GM23338 (cell line): ENCODE measurements around the gene PRM3. TPM values are rescaled to one million over a fixed set of nuclear protein-coding genes. Genes with fewer than 3 reads are reported as not detected.

Experiments
- ATAC-seq: fragments of 200-7000 bp; cut with Tn5 transposase; 3 replicates; pipeline ENCODE4 v1.9.1; 2020
- DNase-seq: peaks from one replicate; pipeline ENCODE4 v3.0.0-alpha.2; 2015; ENCODE audit warnings: low spot score
- H2AFZ ChIP-seq: fragments of 200-600 bp; sonication (generic); 2 replicates; pipeline ENCODE4 v1.8.0; 2016; ENCODE audit warnings: antibody characterized with exemption, mild to moderate bottlenecking, moderate library complexity
- H3F3A ChIP-seq: fragments of 200-600 bp; sonication (generic); replicated peaks from 2 replicates; pipeline ENCODE4 v1.8.0; 2017; ENCODE audit warnings: antibody characterized with exemption, mixed run types, low read depth
- H3K27ac ChIP-seq: fragments of 200-600 bp; sonication (generic); 2 replicates; pipeline ENCODE4 v1.6.1; 2016; ENCODE audit warnings: low read depth
- H3K27me3 ChIP-seq: fragments of 200-600 bp; sonication (generic); 2 replicates; pipeline ENCODE4 v1.8.0; 2016; ENCODE audit warnings: mild to moderate bottlenecking, mixed run types, moderate library complexity; ENCODE audit not compliant: insufficient read depth
- H3K36me3 ChIP-seq: fragments of 200-600 bp; sonication (generic); 2 replicates; pipeline ENCODE4 v1.8.0; 2016; ENCODE audit warnings: mild to moderate bottlenecking; ENCODE audit not compliant: insufficient read depth
- H3K4me1 ChIP-seq: fragments of 200-600 bp; sonication (generic); 2 replicates; pipeline ENCODE4 v1.8.0; 2016; ENCODE audit warnings: mild to moderate bottlenecking, moderate library complexity; ENCODE audit not compliant: insufficient read depth
- H3K4me2 ChIP-seq: fragments of 200-600 bp; sonication (generic); 2 replicates; pipeline ENCODE4 v1.7.1; 2017; ENCODE audit warnings: mixed run types
- H3K4me3 ChIP-seq: fragments of 200-600 bp; sonication (generic); 2 replicates; pipeline ENCODE4 v1.6.1; 2016; ENCODE audit warnings: mixed run types
- H3K79me2 ChIP-seq: fragments of 200-600 bp; sonication (generic); replicated peaks from 2 replicates; pipeline ENCODE4 v1.8.0; 2017; ENCODE audit warnings: mild to moderate bottlenecking; ENCODE audit not compliant: insufficient read depth
- H3K9me2 ChIP-seq: fragments of 200-600 bp; sonication (generic); 2 replicates; pipeline ENCODE4 v1.8.0; 2017; ENCODE audit not compliant: insufficient read depth
- H4K20me1 ChIP-seq: fragments of 200-600 bp; sonication (generic); replicated peaks from 2 replicates; pipeline ENCODE4 v1.8.0; 2017; ENCODE audit warnings: mild to moderate bottlenecking; ENCODE audit not compliant: insufficient read depth
- H3K27ac Mint-ChIP-seq: 2 replicates; pipeline ENCODE4 v1.8.0; 2020; ENCODE audit warnings: inconsistent platforms, mild to moderate bottlenecking, moderate library complexity, mixed read lengths
- H3K27me3 Mint-ChIP-seq: 3 replicates; pipeline ENCODE4 v1.8.0; 2022; ENCODE audit warnings: low read depth, mild to moderate bottlenecking, moderate library complexity, mixed read lengths, inconsistent platforms; ENCODE audit not compliant: insufficient read depth, poor library complexity
- H3K36me3 Mint-ChIP-seq: 3 replicates; pipeline ENCODE4 v1.8.0; 2021; ENCODE audit warnings: low read depth, mild to moderate bottlenecking, inconsistent platforms, moderate library complexity, mixed read lengths
- H3K4me1 Mint-ChIP-seq: 3 replicates; pipeline ENCODE4 v1.8.0; 2020; ENCODE audit warnings: mild to moderate bottlenecking, inconsistent platforms, mixed read lengths
- H3K4me3 Mint-ChIP-seq: 3 replicates; pipeline ENCODE4 v1.8.0; 2021; ENCODE audit warnings: moderate library complexity, mild to moderate bottlenecking, inconsistent platforms, mixed read lengths
- H3K9me3 Mint-ChIP-seq: 3 replicates; pipeline ENCODE4 v1.8.0; 2020; ENCODE audit warnings: moderate library complexity, mild to moderate bottlenecking, inconsistent platforms, mixed read lengths
- CREB1 ChIP-seq: fragments of 250-450 bp; sonication (Bioruptor Pico); IDR thresholded peaks from 2 replicates; pipeline ENCODE4 v1.5.0; 2020; ENCODE audit warnings: low read depth, mild to moderate bottlenecking, moderate library complexity
- EZH2 ChIP-seq: fragments of 200-600 bp; sonication (generic); IDR thresholded peaks from one replicate; pipeline ENCODE4 v1.8.0; 2017; ENCODE audit warnings: antibody characterized with exemption, mild to moderate bottlenecking, low read depth; ENCODE audit not compliant: unreplicated experiment
- EZH2phosphoT487 ChIP-seq: fragments of 200-600 bp; sonication (generic); IDR thresholded peaks from one replicate; pipeline ENCODE4 v1.8.1; 2018; ENCODE audit warnings: antibody characterized with exemption; ENCODE audit not compliant: unreplicated experiment
- JUNB ChIP-seq: IDR thresholded peaks from one replicate; pipeline ENCODE4 v1.6.1; 2016; ENCODE audit warnings: antibody characterized with exemption; ENCODE audit not compliant: unreplicated experiment
- NANOG ChIP-seq: IDR thresholded peaks from 2 replicates; pipeline ENCODE4 v1.6.1; 2016; ENCODE audit warnings: antibody characterized with exemption, borderline replicate concordance
- ZNF114 ChIP-seq: fragments of 250-450 bp; sonication (Bioruptor Pico); IDR thresholded peaks from 2 replicates; pipeline ENCODE4 v1.5.0; 2020; ENCODE audit warnings: mild to moderate bottlenecking, moderate library complexity
- polyA plus RNA-seq: library from polyadenylated mRNA; unstranded; fragments of >200 nt; fragmentation: Nextera tagmentation; extraction: Ambion mirVana; gene quantifications from 2 replicates; pipeline ENCODE4 v1.2.1, GENCODE V29; 2016
- total RNA-seq: library from RNA; depleted of rRNA; stranded (reverse); fragments of >200 nt; shearing (Covaris generic); gene quantifications from 2 replicates; pipeline ENCODE4 v1.2.3, GENCODE V29; 2014
- TF ChIP-seq, protein P1 (sequence below): fragments of 250-450 bp; sonication (Bioruptor Pico); IDR thresholded peaks from 2 replicates; pipeline ENCODE4 v1.5.0; 2020; ENCODE audit warnings: mild to moderate bottlenecking, moderate library complexity
- TF ChIP-seq, protein P2 (sequence below), 2 experiments: fragments of 200-600 bp in 1 of 2; sonication (generic) in 1 of 2; conservative IDR thresholded peaks; 2 replicates each; pipeline versions ENCODE4 v1.5.1 to v1.6.1; 2016 to 2017; ENCODE audit warnings: antibody characterized with exemption in 2 of 2, low read depth in 2 of 2, mild to moderate bottlenecking in 2 of 2, moderate library complexity in 1 of 2
- TF ChIP-seq, protein P3 (sequence below): IDR thresholded peaks from one replicate; pipeline ENCODE4 v1.6.1; 2018; ENCODE audit warnings: antibody characterized with exemption; ENCODE audit not compliant: unreplicated experiment

PRM3 gene
- total and polyA plus RNA-seq, 2 experiments from 2014 or later: not detected

DNA sequence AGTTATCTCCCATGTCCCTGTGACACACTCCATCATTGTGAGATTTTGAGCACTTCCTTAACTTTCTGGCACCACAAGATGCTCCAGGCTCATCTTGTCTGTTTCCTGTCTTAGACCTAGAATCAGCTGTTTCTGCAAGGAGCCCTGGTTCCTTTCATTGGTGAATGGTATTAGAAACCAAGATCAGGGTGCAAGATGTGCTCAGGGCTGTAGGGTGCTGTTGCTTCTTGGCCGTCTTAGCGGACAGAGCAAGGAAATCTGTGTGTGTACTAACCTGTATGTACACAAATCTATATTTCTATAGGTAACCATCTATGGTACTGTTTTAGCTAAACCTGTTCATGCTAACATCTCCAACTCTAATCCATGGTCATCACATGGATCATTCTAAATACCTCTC, 15.8 kb upstream of the PRM3 start:
- Histone ChIP-seq H3K4me3 (no peak overlapping the region), H3K4me1 (peaks cover 4% of the 10 kb centered on the region; the same call in 1 of the 2 replicates), H3K4me2 (no peak overlapping the region), H3K79me2 (no peaks in the 10 kb centered on the region), H2AFZ (peak overlapping the region; percentile 78; the same call in 1 of the 2 replicates), H3K27ac (no peak overlapping the region), H3K9me2 (no peaks in the 10 kb centered on the region), H4K20me1 (no peaks in the 10 kb centered on the region), H3F3A (0 out of 2 replicates have a peak, but pooled peaks cover 2% of the 10 kb centered on the region), H3K27me3 (no peaks in the 10 kb centered on the region), H3K36me3 (no peaks in the 10 kb centered on the region)
- H3K36me3 Mint-ChIP-seq: no peaks in the 10 kb centered on the region
- peaks cover 14% of the 10 kb centered on the region for H3K4me1 Mint-ChIP-seq
- no peak for TF ChIP-seq CREB1 (CRISPR knock-in tag)
- no peak for TF ChIP-seq NANOG
- TF ChIP-seq EZH2phosphoT487: no peak
- TF ChIP-seq JUNB: no peak
- peaks cover 6% of the 10 kb centered on the region for H3K27me3 Mint-ChIP-seq
- no peak overlapping the region for H3K27ac Mint-ChIP-seq
- H3K4me3 Mint-ChIP-seq: no peak overlapping the region
- H3K9me3 Mint-ChIP-seq: no peaks in the 10 kb centered on the region
- DNase-seq (no peak), ATAC-seq (no peak)

DNA sequence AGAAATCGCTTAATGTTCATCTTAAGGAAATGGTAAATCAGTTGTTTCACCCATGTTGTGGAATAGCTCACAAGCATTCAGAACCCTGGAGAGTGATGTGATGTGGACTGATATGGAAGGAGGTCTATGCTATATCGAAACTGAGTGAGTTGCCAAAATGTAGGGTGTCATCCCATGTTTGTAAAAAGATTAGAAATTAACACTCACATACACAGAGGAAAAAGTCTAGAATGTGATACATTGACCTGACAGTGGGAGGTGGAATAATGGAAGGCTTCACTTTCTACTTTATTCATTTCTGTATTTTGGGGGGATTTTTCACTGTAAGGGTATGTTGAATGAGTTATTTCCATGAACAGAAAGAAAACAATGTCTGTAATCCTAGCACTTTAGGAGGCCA, 12.4 kb upstream of the PRM3 start:
- Histone ChIP-seq H3K27me3 (no peaks in the 10 kb centered on the region), H3K4me1 (peaks cover 4% of the 10 kb centered on the region; the same call in 1 of the 2 replicates), H3K4me2 (no peak overlapping the region), H3K36me3 (no peaks in the 10 kb centered on the region), H3K4me3 (no peak overlapping the region), H2AFZ (no peak overlapping the region), H3K9me2 (no peaks in the 10 kb centered on the region), H4K20me1 (no peaks in the 10 kb centered on the region), H3K27ac (no peak overlapping the region), H3K79me2 (no peaks in the 10 kb centered on the region), H3F3A (0 out of 2 replicates have a peak, but pooled peaks cover 4% of the 10 kb centered on the region)
- Mint-ChIP-seq H3K4me3 (no peak overlapping the region), H3K4me1 (peaks cover 10% of the 10 kb centered on the region), H3K9me3 (no peaks in the 10 kb centered on the region), H3K27me3 (peaks cover 8% of the 10 kb centered on the region), H3K27ac (no peak overlapping the region), H3K36me3 (no peaks in the 10 kb centered on the region)
- ATAC-seq (no peak), DNase-seq (no peak)
- TF ChIP-seq ZNF114 (CRISPR knock-in tag) (no peak), JUNB (no peak), EZH2 (no peak)
- TF ChIP-seq, protein P1, sequence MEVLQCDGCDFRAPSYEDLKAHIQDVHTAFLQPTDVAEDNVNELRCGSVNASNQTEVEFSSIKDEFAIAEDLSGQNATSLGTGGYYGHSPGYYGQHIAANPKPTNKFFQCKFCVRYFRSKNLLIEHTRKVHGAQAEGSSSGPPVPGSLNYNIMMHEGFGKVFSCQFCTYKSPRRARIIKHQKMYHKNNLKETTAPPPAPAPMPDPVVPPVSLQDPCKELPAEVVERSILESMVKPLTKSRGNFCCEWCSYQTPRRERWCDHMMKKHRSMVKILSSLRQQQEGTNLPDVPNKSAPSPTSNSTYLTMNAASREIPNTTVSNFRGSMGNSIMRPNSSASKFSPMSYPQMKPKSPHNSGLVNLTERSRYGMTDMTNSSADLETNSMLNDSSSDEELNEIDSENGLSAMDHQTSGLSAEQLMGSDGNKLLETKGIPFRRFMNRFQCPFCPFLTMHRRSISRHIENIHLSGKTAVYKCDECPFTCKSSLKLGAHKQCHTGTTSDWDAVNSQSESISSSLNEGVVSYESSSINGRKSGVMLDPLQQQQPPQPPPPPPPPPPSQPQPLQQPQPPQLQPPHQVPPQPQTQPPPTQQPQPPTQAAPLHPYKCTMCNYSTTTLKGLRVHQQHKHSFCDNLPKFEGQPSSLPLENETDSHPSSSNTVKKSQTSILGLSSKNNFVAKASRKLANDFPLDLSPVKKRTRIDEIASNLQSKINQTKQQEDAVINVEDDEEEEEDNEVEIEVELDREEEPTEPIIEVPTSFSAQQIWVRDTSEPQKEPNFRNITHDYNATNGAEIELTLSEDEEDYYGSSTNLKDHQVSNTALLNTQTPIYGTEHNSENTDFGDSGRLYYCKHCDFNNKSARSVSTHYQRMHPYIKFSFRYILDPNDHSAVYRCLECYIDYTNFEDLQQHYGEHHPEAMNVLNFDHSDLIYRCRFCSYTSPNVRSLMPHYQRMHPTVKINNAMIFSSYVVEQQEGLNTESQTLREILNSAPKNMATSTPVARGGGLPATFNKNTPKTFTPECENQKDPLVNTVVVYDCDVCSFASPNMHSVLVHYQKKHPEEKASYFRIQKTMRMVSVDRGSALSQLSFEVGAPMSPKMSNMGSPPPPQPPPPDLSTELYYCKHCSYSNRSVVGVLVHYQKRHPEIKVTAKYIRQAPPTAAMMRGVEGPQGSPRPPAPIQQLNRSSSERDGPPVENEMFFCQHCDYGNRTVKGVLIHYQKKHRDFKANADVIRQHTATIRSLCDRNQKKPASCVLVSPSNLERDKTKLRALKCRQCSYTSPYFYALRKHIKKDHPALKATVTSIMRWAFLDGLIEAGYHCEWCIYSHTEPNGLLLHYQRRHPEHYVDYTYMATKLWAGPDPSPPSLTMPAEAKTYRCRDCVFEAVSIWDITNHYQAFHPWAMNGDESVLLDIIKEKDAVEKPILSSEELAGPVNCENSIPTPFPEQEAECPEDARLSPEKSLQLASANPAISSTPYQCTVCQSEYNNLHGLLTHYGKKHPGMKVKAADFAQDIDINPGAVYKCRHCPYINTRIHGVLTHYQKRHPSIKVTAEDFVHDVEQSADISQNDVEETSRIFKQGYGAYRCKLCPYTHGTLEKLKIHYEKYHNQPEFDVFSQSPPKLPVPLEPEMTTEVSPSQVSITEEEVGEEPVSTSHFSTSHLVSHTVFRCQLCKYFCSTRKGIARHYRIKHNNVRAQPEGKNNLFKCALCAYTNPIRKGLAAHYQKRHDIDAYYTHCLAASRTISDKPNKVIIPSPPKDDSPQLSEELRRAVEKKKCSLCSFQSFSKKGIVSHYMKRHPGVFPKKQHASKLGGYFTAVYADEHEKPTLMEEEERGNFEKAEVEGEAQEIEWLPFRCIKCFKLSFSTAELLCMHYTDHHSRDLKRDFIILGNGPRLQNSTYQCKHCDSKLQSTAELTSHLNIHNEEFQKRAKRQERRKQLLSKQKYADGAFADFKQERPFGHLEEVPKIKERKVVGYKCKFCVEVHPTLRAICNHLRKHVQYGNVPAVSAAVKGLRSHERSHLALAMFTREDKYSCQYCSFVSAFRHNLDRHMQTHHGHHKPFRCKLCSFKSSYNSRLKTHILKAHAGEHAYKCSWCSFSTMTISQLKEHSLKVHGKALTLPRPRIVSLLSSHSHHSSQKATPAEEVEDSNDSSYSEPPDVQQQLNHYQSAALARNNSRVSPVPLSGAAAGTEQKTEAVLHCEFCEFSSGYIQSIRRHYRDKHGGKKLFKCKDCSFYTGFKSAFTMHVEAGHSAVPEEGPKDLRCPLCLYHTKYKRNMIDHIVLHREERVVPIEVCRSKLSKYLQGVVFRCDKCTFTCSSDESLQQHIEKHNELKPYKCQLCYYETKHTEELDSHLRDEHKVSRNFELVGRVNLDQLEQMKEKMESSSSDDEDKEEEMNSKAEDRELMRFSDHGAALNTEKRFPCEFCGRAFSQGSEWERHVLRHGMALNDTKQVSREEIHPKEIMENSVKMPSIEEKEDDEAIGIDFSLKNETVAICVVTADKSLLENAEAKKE: no peak
- TF ChIP-seq, protein P2, sequence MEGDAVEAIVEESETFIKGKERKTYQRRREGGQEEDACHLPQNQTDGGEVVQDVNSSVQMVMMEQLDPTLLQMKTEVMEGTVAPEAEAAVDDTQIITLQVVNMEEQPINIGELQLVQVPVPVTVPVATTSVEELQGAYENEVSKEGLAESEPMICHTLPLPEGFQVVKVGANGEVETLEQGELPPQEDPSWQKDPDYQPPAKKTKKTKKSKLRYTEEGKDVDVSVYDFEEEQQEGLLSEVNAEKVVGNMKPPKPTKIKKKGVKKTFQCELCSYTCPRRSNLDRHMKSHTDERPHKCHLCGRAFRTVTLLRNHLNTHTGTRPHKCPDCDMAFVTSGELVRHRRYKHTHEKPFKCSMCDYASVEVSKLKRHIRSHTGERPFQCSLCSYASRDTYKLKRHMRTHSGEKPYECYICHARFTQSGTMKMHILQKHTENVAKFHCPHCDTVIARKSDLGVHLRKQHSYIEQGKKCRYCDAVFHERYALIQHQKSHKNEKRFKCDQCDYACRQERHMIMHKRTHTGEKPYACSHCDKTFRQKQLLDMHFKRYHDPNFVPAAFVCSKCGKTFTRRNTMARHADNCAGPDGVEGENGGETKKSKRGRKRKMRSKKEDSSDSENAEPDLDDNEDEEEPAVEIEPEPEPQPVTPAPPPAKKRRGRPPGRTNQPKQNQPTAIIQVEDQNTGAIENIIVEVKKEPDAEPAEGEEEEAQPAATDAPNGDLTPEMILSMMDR (conservative IDR thresholded peaks at IDR 0.05; ENCODE audit: low read depth in 2 of 2): no peak
- TF ChIP-seq, protein P3, sequence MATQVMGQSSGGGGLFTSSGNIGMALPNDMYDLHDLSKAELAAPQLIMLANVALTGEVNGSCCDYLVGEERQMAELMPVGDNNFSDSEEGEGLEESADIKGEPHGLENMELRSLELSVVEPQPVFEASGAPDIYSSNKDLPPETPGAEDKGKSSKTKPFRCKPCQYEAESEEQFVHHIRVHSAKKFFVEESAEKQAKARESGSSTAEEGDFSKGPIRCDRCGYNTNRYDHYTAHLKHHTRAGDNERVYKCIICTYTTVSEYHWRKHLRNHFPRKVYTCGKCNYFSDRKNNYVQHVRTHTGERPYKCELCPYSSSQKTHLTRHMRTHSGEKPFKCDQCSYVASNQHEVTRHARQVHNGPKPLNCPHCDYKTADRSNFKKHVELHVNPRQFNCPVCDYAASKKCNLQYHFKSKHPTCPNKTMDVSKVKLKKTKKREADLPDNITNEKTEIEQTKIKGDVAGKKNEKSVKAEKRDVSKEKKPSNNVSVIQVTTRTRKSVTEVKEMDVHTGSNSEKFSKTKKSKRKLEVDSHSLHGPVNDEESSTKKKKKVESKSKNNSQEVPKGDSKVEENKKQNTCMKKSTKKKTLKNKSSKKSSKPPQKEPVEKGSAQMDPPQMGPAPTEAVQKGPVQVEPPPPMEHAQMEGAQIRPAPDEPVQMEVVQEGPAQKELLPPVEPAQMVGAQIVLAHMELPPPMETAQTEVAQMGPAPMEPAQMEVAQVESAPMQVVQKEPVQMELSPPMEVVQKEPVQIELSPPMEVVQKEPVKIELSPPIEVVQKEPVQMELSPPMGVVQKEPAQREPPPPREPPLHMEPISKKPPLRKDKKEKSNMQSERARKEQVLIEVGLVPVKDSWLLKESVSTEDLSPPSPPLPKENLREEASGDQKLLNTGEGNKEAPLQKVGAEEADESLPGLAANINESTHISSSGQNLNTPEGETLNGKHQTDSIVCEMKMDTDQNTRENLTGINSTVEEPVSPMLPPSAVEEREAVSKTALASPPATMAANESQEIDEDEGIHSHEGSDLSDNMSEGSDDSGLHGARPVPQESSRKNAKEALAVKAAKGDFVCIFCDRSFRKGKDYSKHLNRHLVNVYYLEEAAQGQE: no peak
